Endodermal cell (in vitro differentiated cells): ENCODE measurements around the gene ZNF138. TPM values are rescaled to one million over a fixed set of nuclear protein-coding genes. Genes with fewer than 3 reads are reported as not detected.
A peak's percentile ranks its signal among the peaks of the same experiment; 100 is the strongest.

Experiments used
- DNase-seq: peaks from one replicate; pipeline ENCODE4 v3.0.0-alpha.2; 2017
- H3K27ac ChIP-seq: 2 replicates; pipeline ENCODE4 v1.5.1; 2013; ENCODE audit warnings: mild to moderate bottlenecking, low read depth, low read length, moderate library complexity
- H3K27me3 ChIP-seq: 2 replicates; pipeline ENCODE4 v1.6.1; 2013; ENCODE audit warnings: mild to moderate bottlenecking, low read length, moderate library complexity; ENCODE audit not compliant: insufficient read depth, control insufficient read depth, poor library complexity, severe bottlenecking
- H3K36me3 ChIP-seq: 2 replicates; pipeline ENCODE4 v1.7.0; 2013; ENCODE audit warnings: mild to moderate bottlenecking, low read length, moderate library complexity; ENCODE audit not compliant: control insufficient read depth, insufficient read depth
- H3K4me1 ChIP-seq: one replicate; pipeline ENCODE4 v1.7.0; 2013; ENCODE audit warnings: low read length; ENCODE audit not compliant: control insufficient read depth, insufficient read depth
- H3K4me3 ChIP-seq: 2 replicates; pipeline ENCODE4 v1.5.1; 2013; ENCODE audit warnings: mild to moderate bottlenecking, low read length, moderate library complexity
- H3K9ac ChIP-seq: 2 replicates; pipeline ENCODE4 v1.6.1; 2013; ENCODE audit warnings: mild to moderate bottlenecking, low read length, moderate library complexity; ENCODE audit not compliant: poor library complexity, severe bottlenecking; ENCODE audit errors: extremely low read depth
- H3K9me3 ChIP-seq: 2 replicates; pipeline ENCODE4 v1.6.1; 2013; ENCODE audit warnings: mild to moderate bottlenecking, low read length, moderate library complexity; ENCODE audit not compliant: control insufficient read depth
- H3K27ac Mint-ChIP-seq: 2 replicates; pipeline ENCODE4 v1.8.0; 2020; ENCODE audit warnings: mixed read lengths
- H3K27me3 Mint-ChIP-seq: 2 replicates; pipeline ENCODE4 v1.8.0; 2021; ENCODE audit warnings: mild to moderate bottlenecking, mixed read lengths; ENCODE audit not compliant: insufficient read depth
- H3K36me3 Mint-ChIP-seq: 2 replicates; pipeline ENCODE4 v1.8.0; 2020; ENCODE audit warnings: low read depth, mixed read lengths
- H3K4me1 Mint-ChIP-seq: 2 replicates; pipeline ENCODE4 v1.8.0; 2020; ENCODE audit warnings: mixed read lengths
- H3K4me3 Mint-ChIP-seq: 2 replicates; pipeline ENCODE4 v1.8.0; 2020; ENCODE audit warnings: mild to moderate bottlenecking, moderate library complexity, mixed read lengths
- H3K9me3 Mint-ChIP-seq: 2 replicates; pipeline ENCODE4 v1.8.0; 2020; ENCODE audit warnings: mild to moderate bottlenecking, mixed read lengths
- CTCF ChIP-seq: fragments of 200-600 bp; sonication (generic); conservative IDR thresholded peaks from 2 replicates; pipeline ENCODE4 v1.5.0; 2021; ENCODE audit warnings: antibody characterized with exemption, mild to moderate bottlenecking
- WGBS, 2 experiments: methylation state at CpG; one replicate each; pipeline versions ENCODE4 v1.1.5 to v1.1.7; 2013; ENCODE audit warnings: missing lambda C conversion rate in 2 of 2, mixed read lengths in 1 of 2; ENCODE audit not compliant: insufficient coverage in 1 of 2, insufficient read length in 1 of 2; 5-methylcytosine and 5-hydroxymethylcytosine counted together
- long read RNA-seq, 4 experiments: library from polyadenylated mRNA in 2 of 4; library from RNA in 1 of 4; library from capped mRNA in 1 of 4; stranded (forward) in 3 of 4; unstranded in 1 of 4; transcript quantifications; one replicate each; pipeline ENCODE4 v2.0.0, GENCODE V29; 2020 to 2021; ENCODE audit warnings: inconsistent platforms in 1 of 4
- polyA plus RNA-seq, 2 experiments: library from polyadenylated mRNA; stranded (reverse); fragments of 50-300 nt; gene quantifications; one replicate each; pipeline ENCODE4 v1.2.3, GENCODE V29; 2013
- total RNA-seq, 2 donors: library from RNA; stranded (reverse); fragmentation: NEBNext Ultra II Directional in 1 of 2; extraction: Animal tissue kit (Norgen Biotek cat#: 25700) in 1 of 2; gene quantifications; 2 replicates in 1 of 2; 3 replicates in 1 of 2; pipeline ENCODE4 v1.2.1, GENCODE V29; 2021

The ZNF138 gene
- total RNA-seq = 10 to 100 TPM; 28.0 to 32.9 TPM
- 22.4 TPM for polyA plus RNA-seq (2013, experiment 1 of 2)
- 25.8 TPM for polyA plus RNA-seq (2013, experiment 2 of 2)
- long read RNA-seq, experiment 1, partial matches to known transcripts = 9 of 17 reads
- long read RNA-seq, experiment 1, other reads (novel, unspliced or antisense) = 2 of 17 reads
- long read RNA-seq, experiment 2, transcript ZNF138-203 (2 exons, 2,308 nt) = major isoform, 19 of 37 reads
- long read RNA-seq, experiment 2, transcript ZNF138-205 (3 exons, 1,066 nt) = minor isoform, 6 of 37 reads
- long read RNA-seq, experiment 2, partial matches to known transcripts = 4 of 37 reads
- long read RNA-seq, experiment 2, other reads (novel, unspliced or antisense) = 4 of 37 reads
- long read RNA-seq, experiment 3, transcript ZNF138-206 (4 exons, 2,230 nt) = minor isoform, 18 of 140 reads
- long read RNA-seq, experiment 3, transcript ZNF138-201 (4 exons, 1,141 nt) = minor isoform, 6 of 140 reads
- long read RNA-seq, experiment 3, transcript ZNF138-205 (3 exons, 1,066 nt) = minor isoform, 18 of 140 reads
- long read RNA-seq, experiment 3, transcript ZNF138-203 (2 exons, 2,308 nt) = major isoform, 48 of 140 reads
- long read RNA-seq, experiment 3, partial matches to known transcripts = 2 of 140 reads
- long read RNA-seq, experiment 3, other reads (novel, unspliced or antisense) = 38 of 140 reads
- long read RNA-seq, experiment 4, transcript ZNF138-203 (2 exons, 2,308 nt) = major isoform, 10 of 19 reads
- long read RNA-seq, experiment 4, partial matches to known transcripts = 0 of 19 reads
- long read RNA-seq, experiment 4, other reads (novel, unspliced or antisense) = 3 of 19 reads

GRCh38 chr7:64794171-64794844, at the start of gene ZNF138:
Gene ZNF138 (plus strand): TSS chr7:64794428. CDS start chr7:64794569, 141 bp downstream.
- no peaks in the 10 kb centered on the region for H3K27me3 ChIP-seq
- Mint-ChIP-seq H3K36me3 (peaks cover 27% of the 10 kb centered on the region), H3K4me3 (peak within 1 kb of the TSS; percentile 99), H3K27ac (peak within 1 kb of the TSS; percentile 100), H3K4me1 (peaks cover 12% of the 10 kb centered on the region), H3K27me3 (peaks cover 2% of the 10 kb centered on the region), H3K9me3 (peaks cover 3% of the 10 kb centered on the region)
- H3K4me1 ChIP-seq = no peaks in the 10 kb centered on the region
- DNase-seq = peak; percentile 96
- peaks cover 20% of the 10 kb centered on the region for H3K36me3 ChIP-seq
- 0% methylated on average over 23 to 32 of the region's 32 CpGs for WGBS, 2 experiments
- peaks cover under 1% of the 10 kb centered on the region for H3K9me3 ChIP-seq
- peak within 1 kb of the TSS; percentile 100 for H3K27ac ChIP-seq
- peak within 1 kb of the TSS; percentile 99 for H3K9ac ChIP-seq
- no peak for TF ChIP-seq CTCF
- H3K4me3 ChIP-seq = peak within 1 kb of the TSS; percentile 100

- no peak for TF ChIP-seq CTCF
- no peak for DNase-seq
- Mint-ChIP-seq H3K27me3 (no peaks in the 10 kb centered on the region), H3K36me3 (no peaks in the 10 kb centered on the region), H3K27ac (no peak overlapping the region), H3K9me3 (peaks cover 73% of the 10 kb centered on the region), H3K4me1 (no peaks in the 10 kb centered on the region), H3K4me3 (no peak overlapping the region)
- no peaks in the 10 kb centered on the region for H3K27me3 ChIP-seq
- no peak overlapping the region for H3K9ac ChIP-seq
- H3K27ac ChIP-seq = no peak overlapping the region
- H3K36me3 ChIP-seq = no peaks in the 10 kb centered on the region
- 75 to 95% methylated on average over 2 to 4 of the region's 4 CpGs for WGBS, 2 experiments
- no peaks in the 10 kb centered on the region for H3K4me1 ChIP-seq
- no peak overlapping the region for H3K4me3 ChIP-seq
- peaks cover 52% of the 10 kb centered on the region for H3K9me3 ChIP-seq
Measured at GRCh38 chr7:64744680-64745079, 49.5 kb upstream of the ZNF138 start.

GRCh38 chr7:64747802-64748201, 46.4 kb upstream of the ZNF138 start:
- Mint-ChIP-seq H3K9me3 (peaks cover 68% of the 10 kb centered on the region), H3K4me3 (no peak overlapping the region), H3K4me1 (no peaks in the 10 kb centered on the region), H3K36me3 (no peaks in the 10 kb centered on the region), H3K27me3 (no peaks in the 10 kb centered on the region), H3K27ac (no peak overlapping the region)
- no peak for DNase-seq
- Histone ChIP-seq H3K27ac (no peak overlapping the region), H3K4me3 (no peak overlapping the region), H3K9ac (no peak overlapping the region), H3K27me3 (no peaks in the 10 kb centered on the region), H3K4me1 (no peaks in the 10 kb centered on the region), H3K36me3 (no peaks in the 10 kb centered on the region), H3K9me3 (peaks cover 63% of the 10 kb centered on the region)
- TF ChIP-seq CTCF = no peak
